ENCODE data around the gene KRT38. TPM values are rescaled to one million over a fixed set of nuclear protein-coding genes. Genes with fewer than 3 reads are reported as not detected.

The KRT38 gene
- total RNA-seq, 1 donor from 2014 or later = not detected

GRCh38 chr17:41462705-41463104 lies 21.9 kb upstream of the KRT38 start:
- no peak for ATAC-seq

GRCh38 chr17:41457676-41458075 lies 16.9 kb upstream of the KRT38 start:
- no peak overlapping the region for H3K27ac ChIP-seq
- no peak overlapping the region for H3K4me3 ChIP-seq
- intact Hi-C loops (cut with DNase I) = no loop called here
- H3K27me3 ChIP-seq (ENCODE audit: low read depth) = no peaks in the 10 kb centered on the region
- no peaks in the 10 kb centered on the region for H3K9me3 ChIP-seq
- H3K36me3 ChIP-seq = no peaks in the 10 kb centered on the region
- DNase-seq = no peak
- ATAC-seq = no peak
- no peaks in the 10 kb centered on the region for H3K4me1 ChIP-seq
- TF ChIP-seq CTCF (IDR thresholded peaks at IDR 0.05) = no peak

More at GRCh38 chr17:41462705-41463104, 21.9 kb upstream of the KRT38 start:
- intact Hi-C loops (cut with DNase I) = no loop called here
- no peak overlapping the region for H3K4me3 ChIP-seq
- H3K36me3 ChIP-seq = no peaks in the 10 kb centered on the region
- TF ChIP-seq CTCF (IDR thresholded peaks at IDR 0.05) = no peak
- H3K4me1 ChIP-seq = peaks cover 12% of the 10 kb centered on the region
- no peak for DNase-seq
- no peaks in the 10 kb centered on the region for H3K9me3 ChIP-seq
- H3K27me3 ChIP-seq (ENCODE audit: low read depth) = no peaks in the 10 kb centered on the region
- no peak overlapping the region for H3K27ac ChIP-seq

GRCh38 chr17:41456204-41456603 lies 15.4 kb upstream of the KRT38 start:
- Histone ChIP-seq H3K4me3 (no peak overlapping the region), H3K27ac (no peak overlapping the region), H3K4me1 (no peaks in the 10 kb centered on the region), H3K36me3 (no peaks in the 10 kb centered on the region), H3K9me3 (no peaks in the 10 kb centered on the region), H3K27me3 (ENCODE audit: low read depth) (no peaks in the 10 kb centered on the region)
- no peak for TF ChIP-seq CTCF (IDR thresholded peaks at IDR 0.05)
- DNase-seq (no peak), ATAC-seq (no peak)
- intact Hi-C loops (cut with DNase I) = no loop called here

GRCh38 chr17:41455236-41455635 lies 14.5 kb upstream of the KRT38 start:
- Histone ChIP-seq H3K4me1 (no peaks in the 10 kb centered on the region), H3K27me3 (ENCODE audit: low read depth) (no peaks in the 10 kb centered on the region), H3K36me3 (no peaks in the 10 kb centered on the region), H3K27ac (no peak overlapping the region), H3K4me3 (no peak overlapping the region), H3K9me3 (no peaks in the 10 kb centered on the region)
- no peak for ATAC-seq
- TF ChIP-seq CTCF (IDR thresholded peaks at IDR 0.05) = no peak
- no peak for DNase-seq
- intact Hi-C loops (cut with DNase I) = no loop called here

- Histone ChIP-seq H3K4me3 (no peak overlapping the region), H3K36me3 (no peaks in the 10 kb centered on the region), H3K4me1 (no peaks in the 10 kb centered on the region), H3K9me3 (no peaks in the 10 kb centered on the region), H3K27ac (no peak overlapping the region), H3K27me3 (ENCODE audit: low read depth) (no peaks in the 10 kb centered on the region)
- TF ChIP-seq CTCF (IDR thresholded peaks at IDR 0.05) = no peak
- no peak for DNase-seq
- no peak for ATAC-seq
- intact Hi-C loops (cut with DNase I) = no loop called here
Observed at GRCh38 chr17:41453066-41453465, 12.3 kb upstream of the KRT38 start.

GRCh38 chr17:41452281-41452680 lies 11.5 kb upstream of the KRT38 start:
- H3K27ac ChIP-seq = no peak overlapping the region
- H3K27me3 ChIP-seq (ENCODE audit: low read depth) = no peaks in the 10 kb centered on the region
- TF ChIP-seq CTCF (IDR thresholded peaks at IDR 0.05) = no peak
- intact Hi-C loops (cut with DNase I) = no loop called here
- H3K36me3 ChIP-seq = no peaks in the 10 kb centered on the region
- H3K4me1 ChIP-seq = no peaks in the 10 kb centered on the region
- no peak overlapping the region for H3K4me3 ChIP-seq
- H3K9me3 ChIP-seq = no peaks in the 10 kb centered on the region
- ATAC-seq = no peak
- no peak for DNase-seq
